Measurements from ENCODE around the gene MAP3K3.
"Not testable (repeated sequence)": the region's sequence is repeated elsewhere in the genome, so short reads cannot be mapped to it uniquely, and the experiment has no call there.

MAP3K3 gene

GRCh38 chr17:63704836-63705235, 82.6 kb downstream of the MAP3K3 start:
- no peak for DNase-seq (ENCODE audit: low read depth in 1 of 2, low spot score in 1 of 2)

GRCh38 chr17:63705657-63706056, 83.4 kb downstream of the MAP3K3 start:
- no peak for DNase-seq (ENCODE audit: low read depth in 1 of 2, low spot score in 1 of 2)

GRCh38 chr17:63706336-63707082, 84.3 kb downstream of the MAP3K3 start:
- DNase-seq (ENCODE audit: low read depth in 1 of 2, low spot score in 1 of 2): no peak

- DNase-seq (ENCODE audit: low read depth in 1 of 2, low spot score in 1 of 2): no peak
Measured at GRCh38 chr17:63707151-63707550, 84.9 kb downstream of the MAP3K3 start.

- DNase-seq (ENCODE audit: low read depth in 1 of 2, low spot score in 1 of 2): no peak
Measured at GRCh38 chr17:63709110-63709509, 86.9 kb downstream of the MAP3K3 start.

GRCh38 chr17:63714550-63715277, 92.5 kb downstream of the MAP3K3 start:
- no peak for DNase-seq (ENCODE audit: low read depth in 1 of 2, low spot score in 1 of 2)

GRCh38 chr17:63716426-63716825, 94.2 kb downstream of the MAP3K3 start:
- no peak for DNase-seq (ENCODE audit: low read depth in 1 of 2, low spot score in 1 of 2)

GRCh38 chr17:63718988-63719387, 96.8 kb downstream of the MAP3K3 start:
- DNase-seq (ENCODE audit: low read depth in 1 of 2, low spot score in 1 of 2): no peak

- DNase-seq (ENCODE audit: low read depth in 1 of 2, low spot score in 1 of 2): not testable (repeated sequence)
Measured at GRCh38 chr17:63720194-63720593, 98.0 kb downstream of the MAP3K3 start.

- no peak for DNase-seq (ENCODE audit: low read depth in 1 of 2, low spot score in 1 of 2)
Measured at GRCh38 chr17:63722403-63722802, 100.2 kb downstream of the MAP3K3 start.

- DNase-seq (ENCODE audit: low read depth in 1 of 2, low spot score in 1 of 2): no peak
Measured at GRCh38 chr17:63735691-63736090, 113.5 kb downstream of the MAP3K3 start.

- no peak for DNase-seq (ENCODE audit: low read depth in 1 of 2, low spot score in 1 of 2)
Measured at GRCh38 chr17:63740464-63741142, 118.4 kb downstream of the MAP3K3 start.

- DNase-seq (ENCODE audit: low read depth in 1 of 2, low spot score in 1 of 2): peak in 1 of 2 donors; percentile 31
Measured at GRCh38 chr17:63741143-63741407, 118.9 kb downstream of the MAP3K3 start.

GRCh38 chr17:63741408-63742173, 119.4 kb downstream of the MAP3K3 start, which contains the start of gene STRADA:
TSS of gene STRADA (minus strand) at chr17:63741799. CDS start at chr17:63728369, 13,430 bp downstream.
- DNase-seq (ENCODE audit: low read depth in 1 of 2, low spot score in 1 of 2): peak; percentile 98
